MCF 10A (cell line): ENCODE measurements around the gene VNN1. TPM values are rescaled to one million over a fixed set of nuclear protein-coding genes. Genes with fewer than 3 reads are reported as not detected.

Experiments used
- BruUV-seq: library from RNA; stranded (reverse); fragments of 400-500 nt; replicated peaks from 2 replicates; lab custom pipeline; 2021; lab: Mats Ljungman, UMichigan
- CTCF ChIA-PET: fragments of 300-600 bp; sonication (Branson Sonifier 250); formaldehyde crosslinking; extraction: SDS; loops from one replicate; lab custom pipeline; 2021; ENCODE audit warnings: antibody characterized with exemption, inconsistent platforms; lab: Yijun Ruan, JAX
- POLR2A ChIA-PET: fragments of 300-600, 350-650 bp; sonication (Branson Sonifier 250); formaldehyde crosslinking; extraction: SDS; loops from one replicate; lab custom pipeline; 2020; ENCODE audit warnings: antibody characterized with exemption, inconsistent platforms; lab: Yijun Ruan, JAX
- DNase-seq: peaks from one replicate; pipeline ENCODE4 v3.0.0-alpha.2; 2018; ENCODE audit not compliant: unreplicated experiment
- H3K27ac Mint-ChIP-seq: one replicate; pipeline ENCODE4 v1.8.0; 2022; ENCODE audit warnings: mild to moderate bottlenecking, low read depth, mixed read lengths; ENCODE audit not compliant: unreplicated experiment
- H3K27me3 Mint-ChIP-seq: one replicate; pipeline ENCODE4 v1.8.0; 2022; ENCODE audit warnings: mixed read lengths; ENCODE audit not compliant: insufficient read depth, unreplicated experiment
- H3K36me3 Mint-ChIP-seq: one replicate; pipeline ENCODE4 v1.8.0; 2022; ENCODE audit warnings: mild to moderate bottlenecking, moderate library complexity, mixed read lengths; ENCODE audit not compliant: insufficient read depth, unreplicated experiment
- H3K4me1 Mint-ChIP-seq: one replicate; pipeline ENCODE4 v1.8.0; 2022; ENCODE audit warnings: mixed read lengths; ENCODE audit not compliant: insufficient read depth, unreplicated experiment
- H3K4me3 Mint-ChIP-seq: one replicate; pipeline ENCODE4 v1.8.0; 2022; ENCODE audit warnings: mild to moderate bottlenecking, moderate library complexity, mixed read lengths; ENCODE audit not compliant: unreplicated experiment
- H3K9me3 Mint-ChIP-seq: one replicate; pipeline ENCODE4 v1.8.0; 2022; ENCODE audit warnings: mixed read lengths; ENCODE audit not compliant: unreplicated experiment
- intact Hi-C: fragments of 100-400 bp; cut with micrococcal nuclease; formaldehyde crosslinking; loops from 2 replicates; pipeline ENCODE4 v1.14.1; 2022
- total RNA-seq: library from RNA; stranded (reverse); gene quantifications from 2 replicates; pipeline ENCODE4 v1.2.3, GENCODE V29; 2022
- TF ChIP-seq, protein P1 (sequence below): fragments of 200-600 bp; IDR thresholded peaks from one replicate; pipeline ENCODE4 v1.8.0; 2022; ENCODE audit warnings: antibody characterized with exemption, mild to moderate bottlenecking; ENCODE audit not compliant: unreplicated experiment

Gene VNN1
- total RNA-seq, 1 experiment from 2014 or later = 3.5 TPM

DNA sequence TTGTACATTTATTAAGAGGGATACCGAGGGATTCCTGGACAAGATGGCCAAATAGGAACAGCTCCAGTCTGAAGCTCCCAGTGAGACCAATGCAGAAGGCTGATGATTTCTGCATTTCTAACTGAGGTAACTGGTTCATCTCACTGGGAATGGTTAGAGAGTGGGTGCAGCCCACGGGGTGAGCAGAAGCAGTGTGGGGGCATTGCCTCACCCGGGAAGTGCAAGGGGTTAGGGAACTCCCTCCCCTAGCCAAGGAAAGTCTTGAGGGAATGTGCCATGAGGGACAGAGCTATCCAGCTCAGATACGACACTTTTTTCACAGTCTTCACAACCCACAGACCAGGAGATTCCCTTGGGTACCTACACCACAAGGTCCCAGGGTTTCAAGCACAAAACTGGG lies 79.1 kb downstream of the VNN1 start:
- TF ChIP-seq, protein P1, sequence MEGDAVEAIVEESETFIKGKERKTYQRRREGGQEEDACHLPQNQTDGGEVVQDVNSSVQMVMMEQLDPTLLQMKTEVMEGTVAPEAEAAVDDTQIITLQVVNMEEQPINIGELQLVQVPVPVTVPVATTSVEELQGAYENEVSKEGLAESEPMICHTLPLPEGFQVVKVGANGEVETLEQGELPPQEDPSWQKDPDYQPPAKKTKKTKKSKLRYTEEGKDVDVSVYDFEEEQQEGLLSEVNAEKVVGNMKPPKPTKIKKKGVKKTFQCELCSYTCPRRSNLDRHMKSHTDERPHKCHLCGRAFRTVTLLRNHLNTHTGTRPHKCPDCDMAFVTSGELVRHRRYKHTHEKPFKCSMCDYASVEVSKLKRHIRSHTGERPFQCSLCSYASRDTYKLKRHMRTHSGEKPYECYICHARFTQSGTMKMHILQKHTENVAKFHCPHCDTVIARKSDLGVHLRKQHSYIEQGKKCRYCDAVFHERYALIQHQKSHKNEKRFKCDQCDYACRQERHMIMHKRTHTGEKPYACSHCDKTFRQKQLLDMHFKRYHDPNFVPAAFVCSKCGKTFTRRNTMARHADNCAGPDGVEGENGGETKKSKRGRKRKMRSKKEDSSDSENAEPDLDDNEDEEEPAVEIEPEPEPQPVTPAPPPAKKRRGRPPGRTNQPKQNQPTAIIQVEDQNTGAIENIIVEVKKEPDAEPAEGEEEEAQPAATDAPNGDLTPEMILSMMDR = no peak
- CTCF ChIA-PET = interaction anchor here (0.9 to 1.3 kb wide), 3 partner anchors 9 to 41 kb away, joined by 3 read pairs; no protein-coding TSS in a partner anchor
- DNase-seq = no peak
- H3K9me3 Mint-ChIP-seq = no peaks in the 10 kb centered on the region
- intact Hi-C loops = no loop called here
- no TSS peak for BruUV-seq
- no peaks in the 10 kb centered on the region for H3K4me1 Mint-ChIP-seq
- no peak overlapping the region for H3K4me3 Mint-ChIP-seq
- no peak overlapping the region for H3K27ac Mint-ChIP-seq
- H3K27me3 Mint-ChIP-seq = peaks cover 82% of the 10 kb centered on the region
- H3K36me3 Mint-ChIP-seq = peaks cover 6% of the 10 kb centered on the region
- POLR2A ChIA-PET = no interaction called here

DNA sequence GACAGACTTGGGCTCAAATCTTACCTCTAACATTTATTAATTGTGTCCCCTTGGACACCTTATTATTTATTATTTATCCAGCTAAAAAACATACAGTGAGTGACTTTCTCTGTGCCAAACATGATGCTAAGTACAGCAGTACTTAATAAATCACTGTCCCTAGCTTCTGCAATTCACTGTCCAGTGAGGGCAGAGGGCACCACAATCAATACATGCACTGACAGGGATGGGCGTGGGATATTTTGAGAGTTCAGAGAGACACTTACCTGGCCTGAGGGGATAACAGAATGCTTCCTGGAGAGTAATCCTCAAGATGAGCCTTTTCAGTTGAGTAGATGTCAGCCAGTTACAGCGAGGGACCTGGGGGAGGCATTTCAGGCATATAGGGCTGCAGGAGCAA lies 80.5 kb downstream of the VNN1 start:
- Mint-ChIP-seq H3K27ac (no peak overlapping the region), H3K9me3 (peaks cover 3% of the 10 kb centered on the region), H3K27me3 (peaks cover 82% of the 10 kb centered on the region), H3K4me1 (no peaks in the 10 kb centered on the region), H3K4me3 (no peak overlapping the region), H3K36me3 (peaks cover 6% of the 10 kb centered on the region)
- ChIA-PET POLR2A (interaction anchor here (0.5 to 0.6 kb wide), 2 partner anchors 108 to 295 kb away, joined by 3 read pairs; no protein-coding TSS in a partner anchor), CTCF (interaction anchor here (0.9 to 1.0 kb wide), 2 partner anchors 37 to 103 kb away, joined by 3 to 4 read pairs; no protein-coding TSS in a partner anchor)
- DNase-seq = no peak
- intact Hi-C loops = no loop called here
- TF ChIP-seq, protein P1 = no peak
- BruUV-seq = no TSS peak

Other genes with a start within 250 kb of the VNN1 start
- gene STX7, start 200.9 kb downstream of the VNN1 start, total RNA-seq = 31.3 and 33.0 TPM in 2 replicates
- gene TAAR9, start 175.8 kb downstream of the VNN1 start, total RNA-seq = not detected in 2 replicates
- gene TAAR8, start 161.4 kb downstream of the VNN1 start, total RNA-seq = not detected in 2 replicates
- gene TAAR6, start 143.7 kb downstream of the VNN1 start, total RNA-seq = not detected in 2 replicates
- gene TAAR5, start 124.3 kb downstream of the VNN1 start, total RNA-seq = not detected in 2 replicates
- gene TAAR2, start 89.8 kb downstream of the VNN1 start, total RNA-seq = not detected in 2 replicates
- gene TAAR1, start 54.9 kb downstream of the VNN1 start, total RNA-seq = not detected in 2 replicates
- not detected in 2 replicates for gene VNN2, start 43.8 kb upstream of the VNN1 start, total RNA-seq
- gene SLC18B1, start 84.6 kb upstream of the VNN1 start, total RNA-seq = 19.5 and 21.0 TPM in 2 replicates
- 2,392 and 2,805 TPM in 2 replicates for gene RPS12, start 100.5 kb upstream of the VNN1 start, total RNA-seq